H1 (cell line): ENCODE measurements around the gene KLF9. TPM values are rescaled to one million over a fixed set of nuclear protein-coding genes. Genes with fewer than 3 reads are reported as not detected.

Experiments used
- CTCF ChIA-PET: fragments of 300-600 bp; sonication (Branson Sonifier 250); formaldehyde crosslinking; loops from one replicate; lab custom pipeline; 2021; ENCODE audit not compliant: partially characterized antibody; lab: Charles Lee
- POLR2A ChIA-PET: fragments of 300-600 bp; sonication (Branson Sonifier 250); formaldehyde crosslinking; loops from one replicate; lab custom pipeline; 2021; ENCODE audit warnings: inconsistent platforms; ENCODE audit not compliant: partially characterized antibody; lab: Charles Lee
- DNase-seq, 2 experiments: peaks; one replicate each; pipeline versions ENCODE4 v3.0.0 to v3.0.0-alpha.2; 2010 to 2022; ENCODE audit warnings: low spot score in 2 of 2, low read depth in 1 of 2, mixed read lengths in 1 of 2
- FAIRE-seq: peaks from 2 replicates; lab custom pipeline; 2011; peaks lifted over from hg19 to GRCh38; lab: Jason Lieb, UNC
- H2AFZ ChIP-seq: 2 replicates; pipeline ENCODE4 v1.8.1; 2012; ENCODE audit warnings: low read length, inconsistent platforms
- H2AK5ac ChIP-seq: 2 replicates; pipeline ENCODE4 v1.6.1; 2013; ENCODE audit warnings: low read depth, low read length
- H2BK120ac ChIP-seq: replicated peaks from 2 replicates; pipeline ENCODE3; 2013; ENCODE audit warnings: low read depth, low read length, inconsistent platforms
- H2BK12ac ChIP-seq: 2 replicates; pipeline ENCODE4 v1.6.1; 2013; ENCODE audit warnings: low read depth, low read length
- H2BK15ac ChIP-seq: 2 replicates; pipeline ENCODE4 v1.6.1; 2013; ENCODE audit warnings: low read length
- H2BK20ac ChIP-seq: 2 replicates; pipeline ENCODE4 v1.6.1; 2013; ENCODE audit warnings: low read length
- H2BK5ac ChIP-seq: 2 replicates; pipeline ENCODE4 v1.6.1; 2013; ENCODE audit warnings: low read depth, low read length
- H3K14ac ChIP-seq: 2 replicates; pipeline ENCODE4 v1.6.1; 2013; ENCODE audit warnings: inconsistent platforms; ENCODE audit not compliant: insufficient read length
- H3K18ac ChIP-seq: 2 replicates; pipeline ENCODE4 v1.6.1; 2013; ENCODE audit warnings: low read length; ENCODE audit errors: extremely low read depth
- H3K23ac ChIP-seq: 2 replicates; pipeline ENCODE4 v1.6.1; 2013; ENCODE audit warnings: inconsistent platforms; ENCODE audit not compliant: insufficient read length
- H3K23me2 ChIP-seq: 2 replicates; pipeline ENCODE4 v1.6.1; 2013; ENCODE audit warnings: low read depth, low read length
- H3K27ac ChIP-seq: 2 replicates; pipeline ENCODE4 v1.6.1; 2011; ENCODE audit warnings: low read depth, low read length, inconsistent platforms
- H3K27me3 ChIP-seq, 4 experiments: replicated peaks in 1 of 4; 1 replicate in 1 of 4; 2 replicates in 3 of 4; pipeline versions ENCODE4 v1.6.1 to v1.8.1; 2011 to 2013; ENCODE audit warnings: low read length in 3 of 4, mild to moderate bottlenecking in 3 of 4, inconsistent platforms in 2 of 4, mixed read lengths in 2 of 4, moderate library complexity in 1 of 4; ENCODE audit not compliant: control insufficient read depth in 3 of 4, insufficient read depth in 3 of 4; ENCODE audit errors: extremely low read depth in 1 of 4
- H3K36me3 ChIP-seq, 4 experiments: 2 replicates each; pipeline versions ENCODE4 v1.6.1 to v1.8.1; 2011 to 2013; ENCODE audit warnings: mild to moderate bottlenecking in 4 of 4, low read length in 3 of 4, moderate library complexity in 2 of 4, control low read depth in 1 of 4, inconsistent platforms in 1 of 4; ENCODE audit not compliant: insufficient read depth in 4 of 4, control insufficient read depth in 2 of 4
- H3K4ac ChIP-seq: replicated peaks from 2 replicates; pipeline ENCODE3; 2013; ENCODE audit warnings: low read length, low read depth, mixed read lengths, inconsistent platforms; ENCODE audit not compliant: insufficient read length
- H3K4me1 ChIP-seq, 4 experiments: replicated peaks in 1 of 4; 1 replicate in 1 of 4; 2 replicates in 3 of 4; pipeline versions ENCODE4 v1.6.1 to v1.8.1; 2011 to 2013; ENCODE audit warnings: low read length in 3 of 4, inconsistent platforms in 2 of 4, mixed read lengths in 1 of 4; ENCODE audit not compliant: insufficient read depth in 4 of 4, control insufficient read depth in 3 of 4
- H3K4me2 ChIP-seq, 2 experiments: 2 replicates each; pipeline versions ENCODE4 v1.6.1 to v1.8.1; 2011 to 2013; ENCODE audit warnings: low read depth in 2 of 2, low read length in 2 of 2, control low read depth in 1 of 2, inconsistent platforms in 1 of 2, mild to moderate bottlenecking in 1 of 2; ENCODE audit not compliant: insufficient read depth in 1 of 2
- H3K4me3 ChIP-seq, 4 experiments: fragments of 200-600, 300-600 bp in 1 of 4; sonication (generic), shearing (Covaris generic), sonication (Bioruptor Twin) in 1 of 4; 2 replicates each; pipeline versions ENCODE4 v1.5.1 to v1.8.1; 2011 to 2016; ENCODE audit warnings: low read length in 4 of 4, low read depth in 3 of 4, control low read depth in 2 of 4, inconsistent platforms in 2 of 4, mild to moderate bottlenecking in 2 of 4, mixed read lengths in 1 of 4, moderate library complexity in 1 of 4; ENCODE audit not compliant: insufficient read depth in 2 of 4; ENCODE audit errors: extremely low read depth in 1 of 4
- H3K56ac ChIP-seq: replicated peaks from 2 replicates; pipeline ENCODE3; 2013; ENCODE audit warnings: low read depth, mild to moderate bottlenecking, mixed read lengths, low read length, inconsistent platforms; ENCODE audit not compliant: insufficient read length
- H3K79me1 ChIP-seq: 2 replicates; pipeline ENCODE4 v1.6.1; 2013; ENCODE audit warnings: low read depth, low read length, control low read depth
- H3K79me2 ChIP-seq, 2 experiments: 2 replicates each; pipeline versions ENCODE4 v1.6.1 to v1.8.1; 2012 to 2013; ENCODE audit warnings: low read length in 2 of 2, mild to moderate bottlenecking in 2 of 2, inconsistent platforms in 1 of 2; ENCODE audit not compliant: insufficient read depth in 2 of 2, control insufficient read depth in 1 of 2
- H3K9ac ChIP-seq, 4 experiments: replicated peaks in 1 of 4; 1 replicate in 1 of 4; 2 replicates in 3 of 4; pipeline versions ENCODE4 v1.6.1 to v1.8.1; 2011 to 2013; ENCODE audit warnings: low read depth in 3 of 4, low read length in 3 of 4, control low read depth in 2 of 4, mild to moderate bottlenecking in 2 of 4, moderate library complexity in 2 of 4, inconsistent platforms in 1 of 4; ENCODE audit errors: extremely low read depth in 1 of 4
- H3K9me3 ChIP-seq, 2 experiments: 2 replicates each; pipeline versions ENCODE4 v1.6.1 to v1.8.1; 2012 to 2013; ENCODE audit warnings: mild to moderate bottlenecking in 2 of 2, moderate library complexity in 2 of 2, control low read depth in 1 of 2, inconsistent platforms in 1 of 2, low read depth in 1 of 2, low read length in 1 of 2, mixed read lengths in 1 of 2; ENCODE audit not compliant: insufficient read depth in 2 of 2
- H4K20me1 ChIP-seq, 2 experiments: replicated peaks in 1 of 2; 2 replicates each; pipeline versions ENCODE3 to v1.8.1; 2011 to 2013; ENCODE audit warnings: inconsistent platforms in 2 of 2, low read length in 2 of 2, mild to moderate bottlenecking in 1 of 2; ENCODE audit not compliant: insufficient read depth in 2 of 2, control insufficient read depth in 1 of 2
- H4K5ac ChIP-seq: 2 replicates; pipeline ENCODE4 v1.6.1; 2013; ENCODE audit warnings: low read length, low read depth, mixed read lengths, inconsistent platforms; ENCODE audit not compliant: insufficient read length
- H4K8ac ChIP-seq: 2 replicates; pipeline ENCODE4 v1.8.0; 2013; ENCODE audit warnings: mild to moderate bottlenecking, moderate library complexity, low read length, inconsistent platforms; ENCODE audit not compliant: insufficient read depth; ENCODE audit errors: extremely low read depth
- H4K91ac ChIP-seq: replicated peaks from 2 replicates; pipeline ENCODE3; 2013; ENCODE audit warnings: low read length, mixed read lengths, inconsistent platforms; ENCODE audit not compliant: insufficient read length
- CTBP2 ChIP-seq: IDR thresholded peaks from 2 replicates; pipeline ENCODE4 v1.7.0; 2011; ENCODE audit warnings: borderline replicate concordance, mild to moderate bottlenecking, moderate library complexity, mixed read lengths, low read length; ENCODE audit not compliant: insufficient read depth, insufficient read length
- TEAD4 ChIP-seq: IDR thresholded peaks from 2 replicates; pipeline ENCODE4 v1.6.1; 2012; ENCODE audit warnings: low read depth, low read length, inconsistent platforms, mixed read lengths
- WGBS, 2 experiments: shearing (Covaris generic) in 1 of 2; methylation state at CpG; one replicate each; pipeline versions ENCODE4 v1.1.6 to v1.1.7; 2013 to 2015; ENCODE audit warnings: low lambda C conversion rate in 2 of 2, mixed read lengths in 2 of 2, inconsistent platforms in 1 of 2, low coverage in 1 of 2, missing lambda C conversion rate in 1 of 2; ENCODE audit not compliant: insufficient replicate concordance in 2 of 2, insufficient coverage in 1 of 2, insufficient read length in 1 of 2; ENCODE audit errors: extremely low coverage in 1 of 2, missing lambda C conversion rate in 1 of 2; 5-methylcytosine and 5-hydroxymethylcytosine counted together
- polyA plus RNA-seq, 7 experiments: library from polyadenylated mRNA; depleted of rRNA in 3 of 7; stranded (reverse) in 5 of 7; unstranded in 2 of 7; fragments of >200 nt in 5 of 7; fragments of 200-250 nt in 2 of 7; gene quantifications; 1 replicate in 5 of 7; 2 replicates in 1 of 7; 4 replicates in 1 of 7; pipeline versions ENCODE4 v1.2.1 to v1.2.3, GENCODE V29; 2011 to 2013; ENCODE audit warnings: missing spikeins in 2 of 7, mixed read lengths in 2 of 7
- total RNA-seq: library from RNA; stranded (reverse); fragmentation: NEBNext Ultra II Directional; extraction: Animal tissue kit (Norgen Biotek cat#: 25700); gene quantifications from 2 replicates; pipeline ENCODE4 v1.2.1, GENCODE V29; 2021

Gene KLF9
- total and polyA plus RNA-seq, 2 of the 8 experiments (the other 6 are each of a cell fraction or from before 2014, with no cell fraction given) = 0.47 to 0.82 TPM

GRCh38 chr9:70408393-70409040, 5.9 kb downstream of the KLF9 start:
- H3K23ac ChIP-seq = no peak overlapping the region
- peaks cover 8% of the 10 kb centered on the region for H3K23me2 ChIP-seq
- no peak overlapping the region for H4K91ac ChIP-seq
- DNase-seq (no peak), FAIRE-seq (no peak)
- no peak overlapping the region for H3K4me2 ChIP-seq
- H3K27ac ChIP-seq = no peak overlapping the region
- H2BK20ac ChIP-seq = 0 out of 2 replicates have a peak overlapping the region, but pooled peaks have one; percentile 44
- no peak overlapping the region for H3K18ac ChIP-seq
- no peaks in the 10 kb centered on the region for H3K79me2 ChIP-seq
- H3K36me3 ChIP-seq = no peaks in the 10 kb centered on the region
- no peak overlapping the region for H3K4ac ChIP-seq
- no peak overlapping the region for H3K4me3 ChIP-seq
- 96% methylated on average over 5 of the region's 5 CpGs; no CpG with 5 or more reads in 1 of the 2 experiments for WGBS, 2 experiments
- H2BK15ac ChIP-seq = no peak overlapping the region
- no peaks in the 10 kb centered on the region for H3K9me3 ChIP-seq
- H2AFZ ChIP-seq = no peak overlapping the region
- no peak overlapping the region for H3K9ac ChIP-seq
- no peak overlapping the region for H3K56ac ChIP-seq
- H2BK12ac ChIP-seq = no peak overlapping the region; the same call in 1 of the 2 replicates
- H2BK120ac ChIP-seq = no peak overlapping the region
- H4K20me1 ChIP-seq = no peaks in the 10 kb centered on the region
- TF ChIP-seq CTBP2 = no peak
- TF ChIP-seq TEAD4 = peak; percentile 86
- ChIA-PET CTCF (interaction anchor here (1.0 to 2.4 kb wide), 4 partner anchors 10 to 101 kb away, joined by 3 to 6 read pairs (median 4); no protein-coding TSS in a partner anchor), POLR2A (interaction anchor here (5.1 kb wide), 1 partner anchor 11 kb away, joined by 28 read pairs; no protein-coding TSS in a partner anchor)
- H2AK5ac ChIP-seq = no peak overlapping the region
- peaks cover 9 to 33% (median 23%) of the 10 kb centered on the region in 4 experiments for H3K27me3 ChIP-seq
- no peak overlapping the region for H3K14ac ChIP-seq
- H3K4me1 ChIP-seq = peaks cover 7 to 18% (median 13%) of the 10 kb centered on the region in 4 experiments
- H4K8ac ChIP-seq = no peak overlapping the region
- H3K79me1 ChIP-seq = no peaks in the 10 kb centered on the region
- H2BK5ac ChIP-seq = no peak overlapping the region
- H4K5ac ChIP-seq = no peak overlapping the region
